HepG2 (cell line): ENCODE results near the gene TRPV2. TPM values are rescaled to one million over a fixed set of nuclear protein-coding genes. Genes with fewer than 3 reads are reported as not detected.
A peak's percentile ranks its signal among the peaks of the same experiment; 100 is the strongest.

Source experiments
- GATA4 ChIP-seq: sonication (generic); IDR thresholded peaks from 2 replicates; pipeline ENCODE4 v1.6.1; 2016; ENCODE audit warnings: antibody characterized with exemption, low read depth, borderline replicate concordance
- IKZF1 ChIP-seq: fragments of 450-650 bp; IDR thresholded peaks from 2 replicates; pipeline ENCODE4 v1.7.1; 2016
- KLF6 ChIP-seq: IDR thresholded peaks from 2 replicates; pipeline ENCODE4 v1.8.0; 2016; ENCODE audit warnings: missing biosample characterization, missing genetic modification reagents
- NCOR1 ChIP-seq: fragments of 200-600 bp; sonication (generic); IDR thresholded peaks from 2 replicates; pipeline ENCODE4 v1.7.0; 2017; ENCODE audit warnings: antibody characterized with exemption, low read length, borderline replicate concordance
- NFE2L1 ChIP-seq: sonication (generic); formaldehyde crosslinking; IDR thresholded peaks from 2 replicates; pipeline ENCODE4 v1.4.0; 2020; ENCODE audit warnings: missing genetic modification reagents, mild to moderate bottlenecking, borderline replicate concordance
- NFKB2 ChIP-seq: sonication (generic); formaldehyde crosslinking; IDR thresholded peaks from 2 replicates; pipeline ENCODE4 v1.4.0; 2020; ENCODE audit warnings: missing genetic modification reagents, borderline replicate concordance
- POLR2AphosphoS2 ChIP-seq: IDR thresholded peaks from 2 replicates; pipeline ENCODE4 v1.6.1; 2011; ENCODE audit warnings: low read depth, low read length, improper control_type of control experiment
- RAD21 ChIP-seq: fragments of 450-650 bp; formaldehyde crosslinking; IDR thresholded peaks from 2 replicates; pipeline ENCODE4 v1.5.0; 2020; ENCODE audit warnings: mild to moderate bottlenecking
- REPIN1 ChIP-seq: sonication (generic); formaldehyde crosslinking; IDR thresholded peaks from 2 replicates; pipeline ENCODE4 v1.8.0; 2022; ENCODE audit warnings: missing genetic modification reagents, low read depth, mild to moderate bottlenecking, borderline replicate concordance
- SMAD1 ChIP-seq: sonication (generic); formaldehyde crosslinking; IDR thresholded peaks from 2 replicates; pipeline ENCODE4 v1.4.0; 2020; ENCODE audit warnings: missing genetic modification reagents, low read depth, mild to moderate bottlenecking, borderline replicate concordance
- ZC3H4 ChIP-seq: sonication (generic); formaldehyde crosslinking; IDR thresholded peaks from 2 replicates; pipeline ENCODE4 v1.4.0; 2020; ENCODE audit warnings: missing genetic modification reagents, borderline replicate concordance
- ZFP62 ChIP-seq: sonication (generic); formaldehyde crosslinking; IDR thresholded peaks from 2 replicates; pipeline ENCODE4 v1.4.0; 2020; ENCODE audit warnings: missing genetic modification reagents
- ZNF326 ChIP-seq: sonication (generic); formaldehyde crosslinking; IDR thresholded peaks from 2 replicates; pipeline ENCODE4 v1.4.0; 2020; ENCODE audit warnings: missing genetic modification reagents, borderline replicate concordance
- ZNF552 ChIP-seq: sonication (generic); formaldehyde crosslinking; IDR thresholded peaks from 2 replicates; pipeline ENCODE4 v1.9.0; 2022; ENCODE audit warnings: missing genetic modification reagents, mild to moderate bottlenecking, borderline replicate concordance
- polyA plus RNA-seq, 8 experiments: library from polyadenylated mRNA; depleted of rRNA in 3 of 8; stranded (reverse) in 7 of 8; unstranded in 1 of 8; fragments of >200 nt; fragmentation: Illumina TruSeq in 4 of 8; extraction: Trizol in 4 of 8; gene quantifications; 2 replicates each; pipeline versions ENCODE4 v1.2.1 to v1.2.3, GENCODE V29; 2011 to 2016; ENCODE audit warnings: low read depth in 4 of 8, missing spikeins in 1 of 8, mixed read lengths in 1 of 8; ENCODE audit not compliant: insufficient read depth in 1 of 8
- total RNA-seq, 5 experiments: library from RNA; depleted of rRNA; stranded (reverse); fragments of >200 nt; fragmentation: Illumina TruSeq; extraction: Trizol; gene quantifications; 2 replicates each; pipeline ENCODE4 v1.2.3, GENCODE V29; 2016; ENCODE audit warnings: low read depth in 1 of 5
- TF ChIP-seq, protein P1 (sequence below): IDR thresholded peaks from 2 replicates; pipeline ENCODE4 v1.6.1; 2012; ENCODE audit warnings: low read length, improper control_type of control experiment
- TF ChIP-seq, protein P2 (sequence below): sonication (generic); formaldehyde crosslinking; IDR thresholded peaks from 2 replicates; pipeline ENCODE4 v1.8.1; 2023; ENCODE audit warnings: mild to moderate bottlenecking, missing genetic modification reagents, borderline replicate concordance
- TF ChIP-seq, protein P3 (sequence below): sonication (generic); formaldehyde crosslinking; IDR thresholded peaks from 2 replicates; pipeline ENCODE4 v1.4.0; 2020; ENCODE audit warnings: missing genetic modification reagents
- TF ChIP-seq, protein P4 (sequence below): sonication (generic); formaldehyde crosslinking; IDR thresholded peaks from 2 replicates; pipeline ENCODE4 v1.5.1; 2020; ENCODE audit warnings: mild to moderate bottlenecking, missing genetic modification reagents, borderline replicate concordance

TRPV2 gene
- total and polyA plus RNA-seq, 2 of the 13 experiments (the other 11 are each of a cell fraction or from before 2014, with no cell fraction given): 13.6 to 21.3 TPM

DNA sequence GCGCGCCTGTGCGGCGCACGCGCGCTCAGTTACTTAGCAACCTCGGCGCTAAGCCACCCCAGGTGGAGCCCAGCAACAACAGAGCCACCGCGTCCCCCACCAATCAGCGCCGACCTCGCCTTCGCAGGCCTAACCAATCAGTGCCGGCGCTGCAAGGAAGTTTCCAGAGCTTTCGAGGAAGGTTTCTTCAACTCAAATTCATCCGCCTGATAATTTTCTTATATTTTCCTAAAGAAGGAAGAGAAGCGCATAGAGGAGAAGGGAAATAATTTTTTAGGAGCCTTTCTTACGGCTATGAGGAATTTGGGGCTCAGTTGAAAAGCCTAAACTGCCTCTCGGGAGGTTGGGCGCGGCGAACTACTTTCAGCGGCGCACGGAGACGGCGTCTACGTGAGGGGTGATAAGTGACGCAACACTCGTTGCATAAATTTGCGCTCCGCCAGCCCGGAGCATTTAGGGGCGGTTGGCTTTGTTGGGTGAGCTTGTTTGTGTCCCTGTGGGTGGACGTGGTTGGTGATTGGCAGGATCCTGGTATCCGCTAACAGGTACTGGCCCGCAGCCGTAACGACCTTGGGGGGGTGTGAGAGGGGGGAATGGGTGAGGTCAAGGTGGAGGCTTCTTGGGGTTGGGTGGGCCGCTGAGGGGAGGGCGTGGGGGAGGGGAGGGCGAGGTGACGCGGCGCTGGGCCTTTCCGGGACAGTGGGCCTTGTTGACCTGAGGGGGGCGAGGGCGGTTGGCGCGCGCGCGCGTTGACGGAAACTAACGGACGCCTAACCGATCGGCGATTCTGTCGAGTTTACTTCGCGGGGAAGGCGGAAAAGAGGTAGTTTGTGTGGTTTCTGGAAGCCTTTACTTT is 34.5 kb upstream of the TRPV2 start, which contains the start of gene UBB (continued):
- TF ChIP-seq, protein P1, sequence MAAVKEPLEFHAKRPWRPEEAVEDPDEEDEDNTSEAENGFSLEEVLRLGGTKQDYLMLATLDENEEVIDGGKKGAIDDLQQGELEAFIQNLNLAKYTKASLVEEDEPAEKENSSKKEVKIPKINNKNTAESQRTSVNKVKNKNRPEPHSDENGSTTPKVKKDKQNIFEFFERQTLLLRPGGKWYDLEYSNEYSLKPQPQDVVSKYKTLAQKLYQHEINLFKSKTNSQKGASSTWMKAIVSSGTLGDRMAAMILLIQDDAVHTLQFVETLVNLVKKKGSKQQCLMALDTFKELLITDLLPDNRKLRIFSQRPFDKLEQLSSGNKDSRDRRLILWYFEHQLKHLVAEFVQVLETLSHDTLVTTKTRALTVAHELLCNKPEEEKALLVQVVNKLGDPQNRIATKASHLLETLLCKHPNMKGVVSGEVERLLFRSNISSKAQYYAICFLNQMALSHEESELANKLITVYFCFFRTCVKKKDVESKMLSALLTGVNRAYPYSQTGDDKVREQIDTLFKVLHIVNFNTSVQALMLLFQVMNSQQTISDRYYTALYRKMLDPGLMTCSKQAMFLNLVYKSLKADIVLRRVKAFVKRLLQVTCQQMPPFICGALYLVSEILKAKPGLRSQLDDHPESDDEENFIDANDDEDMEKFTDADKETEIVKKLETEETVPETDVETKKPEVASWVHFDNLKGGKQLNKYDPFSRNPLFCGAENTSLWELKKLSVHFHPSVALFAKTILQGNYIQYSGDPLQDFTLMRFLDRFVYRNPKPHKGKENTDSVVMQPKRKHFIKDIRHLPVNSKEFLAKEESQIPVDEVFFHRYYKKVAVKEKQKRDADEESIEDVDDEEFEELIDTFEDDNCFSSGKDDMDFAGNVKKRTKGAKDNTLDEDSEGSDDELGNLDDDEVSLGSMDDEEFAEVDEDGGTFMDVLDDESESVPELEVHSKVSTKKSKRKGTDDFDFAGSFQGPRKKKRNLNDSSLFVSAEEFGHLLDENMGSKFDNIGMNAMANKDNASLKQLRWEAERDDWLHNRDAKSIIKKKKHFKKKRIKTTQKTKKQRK: no peak
- TF ChIP-seq KLF6 (peak; percentile 88), POLR2AphosphoS2 (peak; percentile 96), NCOR1 (peak; percentile 94), ZC3H4 (CRISPR knock-in tag) (no peak; the same call in 1 of the 2 replicates), NFKB2 (CRISPR knock-in tag) (peak; percentile 26; the same call in 1 of the 2 replicates), REPIN1 (CRISPR knock-in tag) (peak; percentile 76; the same call in 1 of the 2 replicates), RAD21 (CRISPR knock-in tag) (no peak), SMAD1 (CRISPR knock-in tag) (no peak), NFE2L1 (CRISPR knock-in tag) (no peak), IKZF1 (no peak), ZNF326 (CRISPR knock-in tag) (no peak), ZFP62 (CRISPR knock-in tag) (no peak), GATA4 (peak; percentile 89), ZNF552 (no peak)
- TF ChIP-seq, protein P2, sequence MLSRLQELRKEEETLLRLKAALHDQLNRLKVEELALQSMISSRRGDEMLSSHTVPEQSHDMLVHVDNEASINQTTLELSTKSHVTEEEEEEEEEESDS (CRISPR knock-in tag): no peak
- TF ChIP-seq, protein P3, sequence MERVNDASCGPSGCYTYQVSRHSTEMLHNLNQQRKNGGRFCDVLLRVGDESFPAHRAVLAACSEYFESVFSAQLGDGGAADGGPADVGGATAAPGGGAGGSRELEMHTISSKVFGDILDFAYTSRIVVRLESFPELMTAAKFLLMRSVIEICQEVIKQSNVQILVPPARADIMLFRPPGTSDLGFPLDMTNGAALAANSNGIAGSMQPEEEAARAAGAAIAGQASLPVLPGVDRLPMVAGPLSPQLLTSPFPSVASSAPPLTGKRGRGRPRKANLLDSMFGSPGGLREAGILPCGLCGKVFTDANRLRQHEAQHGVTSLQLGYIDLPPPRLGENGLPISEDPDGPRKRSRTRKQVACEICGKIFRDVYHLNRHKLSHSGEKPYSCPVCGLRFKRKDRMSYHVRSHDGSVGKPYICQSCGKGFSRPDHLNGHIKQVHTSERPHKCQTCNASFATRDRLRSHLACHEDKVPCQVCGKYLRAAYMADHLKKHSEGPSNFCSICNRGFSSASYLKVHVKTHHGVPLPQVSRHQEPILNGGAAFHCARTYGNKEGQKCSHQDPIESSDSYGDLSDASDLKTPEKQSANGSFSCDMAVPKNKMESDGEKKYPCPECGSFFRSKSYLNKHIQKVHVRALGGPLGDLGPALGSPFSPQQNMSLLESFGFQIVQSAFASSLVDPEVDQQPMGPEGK (CRISPR knock-in tag): peak; percentile 73; the same call in 1 of the 2 replicates
- TF ChIP-seq, protein P4, sequence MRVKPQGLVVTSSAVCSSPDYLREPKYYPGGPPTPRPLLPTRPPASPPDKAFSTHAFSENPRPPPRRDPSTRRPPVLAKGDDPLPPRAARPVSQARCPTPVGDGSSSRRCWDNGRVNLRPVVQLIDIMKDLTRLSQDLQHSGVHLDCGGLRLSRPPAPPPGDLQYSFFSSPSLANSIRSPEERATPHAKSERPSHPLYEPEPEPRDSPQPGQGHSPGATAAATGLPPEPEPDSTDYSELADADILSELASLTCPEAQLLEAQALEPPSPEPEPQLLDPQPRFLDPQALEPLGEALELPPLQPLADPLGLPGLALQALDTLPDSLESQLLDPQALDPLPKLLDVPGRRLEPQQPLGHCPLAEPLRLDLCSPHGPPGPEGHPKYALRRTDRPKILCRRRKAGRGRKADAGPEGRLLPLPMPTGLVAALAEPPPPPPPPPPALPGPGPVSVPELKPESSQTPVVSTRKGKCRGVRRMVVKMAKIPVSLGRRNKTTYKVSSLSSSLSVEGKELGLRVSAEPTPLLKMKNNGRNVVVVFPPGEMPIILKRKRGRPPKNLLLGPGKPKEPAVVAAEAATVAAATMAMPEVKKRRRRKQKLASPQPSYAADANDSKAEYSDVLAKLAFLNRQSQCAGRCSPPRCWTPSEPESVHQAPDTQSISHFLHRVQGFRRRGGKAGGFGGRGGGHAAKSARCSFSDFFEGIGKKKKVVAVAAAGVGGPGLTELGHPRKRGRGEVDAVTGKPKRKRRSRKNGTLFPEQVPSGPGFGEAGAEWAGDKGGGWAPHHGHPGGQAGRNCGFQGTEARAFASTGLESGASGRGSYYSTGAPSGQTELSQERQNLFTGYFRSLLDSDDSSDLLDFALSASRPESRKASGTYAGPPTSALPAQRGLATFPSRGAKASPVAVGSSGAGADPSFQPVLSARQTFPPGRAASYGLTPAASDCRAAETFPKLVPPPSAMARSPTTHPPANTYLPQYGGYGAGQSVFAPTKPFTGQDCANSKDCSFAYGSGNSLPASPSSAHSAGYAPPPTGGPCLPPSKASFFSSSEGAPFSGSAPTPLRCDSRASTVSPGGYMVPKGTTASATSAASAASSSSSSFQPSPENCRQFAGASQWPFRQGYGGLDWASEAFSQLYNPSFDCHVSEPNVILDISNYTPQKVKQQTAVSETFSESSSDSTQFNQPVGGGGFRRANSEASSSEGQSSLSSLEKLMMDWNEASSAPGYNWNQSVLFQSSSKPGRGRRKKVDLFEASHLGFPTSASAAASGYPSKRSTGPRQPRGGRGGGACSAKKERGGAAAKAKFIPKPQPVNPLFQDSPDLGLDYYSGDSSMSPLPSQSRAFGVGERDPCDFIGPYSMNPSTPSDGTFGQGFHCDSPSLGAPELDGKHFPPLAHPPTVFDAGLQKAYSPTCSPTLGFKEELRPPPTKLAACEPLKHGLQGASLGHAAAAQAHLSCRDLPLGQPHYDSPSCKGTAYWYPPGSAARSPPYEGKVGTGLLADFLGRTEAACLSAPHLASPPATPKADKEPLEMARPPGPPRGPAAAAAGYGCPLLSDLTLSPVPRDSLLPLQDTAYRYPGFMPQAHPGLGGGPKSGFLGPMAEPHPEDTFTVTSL (CRISPR knock-in tag): no peak; the same call in none of the 2 replicates
